CD14-positive monocyte (primary cell): ENCODE data around the gene BMP4. TPM values are rescaled to one million over a fixed set of nuclear protein-coding genes. Genes with fewer than 3 reads are reported as not detected.

Source experiments
- DNase-seq, 3 donors: peaks; one replicate each; pipeline ENCODE4 v3.0.0-alpha.2; 2011 to 2022
- H2AFZ ChIP-seq: 2 replicates; pipeline ENCODE4 v1.6.0; 2012; ENCODE audit warnings: mild to moderate bottlenecking, low read depth, low read length, inconsistent platforms; ENCODE audit not compliant: insufficient read depth, poor library complexity, severe bottlenecking
- H3K27ac ChIP-seq, 2 donors: 1 replicate in 1 of 2; 2 replicates in 1 of 2; pipeline ENCODE4 v1.5.1; 2012 to 2013; ENCODE audit warnings: low read length in 2 of 2, control low read depth in 1 of 2, inconsistent platforms in 1 of 2, low read depth in 1 of 2, mild to moderate bottlenecking in 1 of 2
- H3K27me3 ChIP-seq, 2 donors: one replicate each; pipeline versions ENCODE4 v1.6.0 to v1.6.1; 2011 to 2013; ENCODE audit warnings: low read length in 2 of 2; ENCODE audit not compliant: control insufficient read depth in 2 of 2, insufficient read depth in 2 of 2
- H3K36me3 ChIP-seq, 2 donors: replicated peaks in 1 of 2; 1 replicate in 1 of 2; 2 replicates in 1 of 2; pipeline versions ENCODE4 v1.5.1 to v1.6.1; 2012 to 2013; ENCODE audit warnings: low read length in 2 of 2, control low read depth in 1 of 2, inconsistent platforms in 1 of 2, mild to moderate bottlenecking in 1 of 2; ENCODE audit not compliant: insufficient read depth in 2 of 2, control insufficient read depth in 1 of 2
- H3K4me1 ChIP-seq, 2 donors: 1 replicate in 1 of 2; 2 replicates in 1 of 2; pipeline versions ENCODE4 v1.5.1 to v1.6.1; 2012 to 2013; ENCODE audit warnings: low read length in 2 of 2, control low read depth in 1 of 2, inconsistent platforms in 1 of 2, mild to moderate bottlenecking in 1 of 2, moderate library complexity in 1 of 2; ENCODE audit not compliant: insufficient read depth in 2 of 2, control insufficient read depth in 1 of 2
- H3K4me2 ChIP-seq: replicated peaks from 2 replicates; pipeline ENCODE3; 2012; ENCODE audit warnings: low read length, moderate library complexity, mild to moderate bottlenecking; ENCODE audit not compliant: poor library complexity, severe bottlenecking; ENCODE audit errors: extremely low read depth
- H3K4me3 ChIP-seq, 3 experiments: fragments of 200-600 bp in 1 of 3; sonication (generic) in 1 of 3; replicated peaks in 1 of 3; 1 replicate in 2 of 3; 2 replicates in 1 of 3; pipeline ENCODE4 v1.5.1; 2011 to 2013; ENCODE audit warnings: low read length in 3 of 3, mild to moderate bottlenecking in 3 of 3, control low read depth in 2 of 3, low read depth in 2 of 3, inconsistent platforms in 1 of 3, moderate library complexity in 1 of 3
- H3K79me2 ChIP-seq: 2 replicates; pipeline ENCODE4 v1.6.0; 2012; ENCODE audit warnings: mild to moderate bottlenecking, control low read depth, inconsistent platforms, low read length, moderate library complexity; ENCODE audit not compliant: insufficient read depth
- H3K9ac ChIP-seq: 2 replicates; pipeline ENCODE4 v1.6.0; 2017; ENCODE audit warnings: low read length, mild to moderate bottlenecking; ENCODE audit not compliant: insufficient read depth, poor library complexity, severe bottlenecking
- H3K9me3 ChIP-seq, 2 donors: replicated peaks in 1 of 2; 1 replicate in 1 of 2; 2 replicates in 1 of 2; pipeline versions ENCODE4 v1.5.1 to v1.6.1; 2012 to 2013; ENCODE audit warnings: low read length in 2 of 2, control low read depth in 1 of 2; ENCODE audit not compliant: control insufficient read depth in 1 of 2, insufficient read depth in 1 of 2
- H4K20me1 ChIP-seq: 2 replicates; pipeline ENCODE4 v1.6.0; 2012; ENCODE audit warnings: mild to moderate bottlenecking, low read length, control low read depth, moderate library complexity; ENCODE audit not compliant: insufficient read depth
- H3K27ac Mint-ChIP-seq, 7 donors: one replicate each; pipeline ENCODE4 v1.8.0; 2020; ENCODE audit warnings: mild to moderate bottlenecking in 7 of 7, mixed read lengths in 7 of 7, moderate library complexity in 6 of 7, inconsistent platforms in 2 of 7
- H3K27me3 Mint-ChIP-seq, 3 donors: one replicate each; pipeline ENCODE4 v1.8.0; 2021 to 2022; ENCODE audit warnings: low read depth in 3 of 3, mild to moderate bottlenecking in 3 of 3, mixed read lengths in 3 of 3, moderate library complexity in 3 of 3, inconsistent platforms in 1 of 3
- H3K36me3 Mint-ChIP-seq, 2 donors: one replicate each; pipeline ENCODE4 v1.8.0; 2020; ENCODE audit warnings: mixed read lengths in 2 of 2, inconsistent platforms in 1 of 2, mild to moderate bottlenecking in 1 of 2
- H3K4me1 Mint-ChIP-seq: one replicate; pipeline ENCODE4 v1.8.0; 2020; ENCODE audit warnings: mild to moderate bottlenecking, mixed read lengths
- H3K4me3 Mint-ChIP-seq, 2 donors: one replicate each; pipeline ENCODE4 v1.8.0; 2020; ENCODE audit warnings: mild to moderate bottlenecking in 2 of 2, mixed read lengths in 2 of 2, moderate library complexity in 1 of 2
- H3K9me3 Mint-ChIP-seq, 7 donors: one replicate each; pipeline ENCODE4 v1.8.0; 2020 to 2022; ENCODE audit warnings: mixed read lengths in 7 of 7, mild to moderate bottlenecking in 6 of 7, moderate library complexity in 6 of 7, inconsistent platforms in 2 of 7
- CTCF ChIP-seq: fragments of 200-600 bp; IDR thresholded peaks from one replicate; pipeline ENCODE4 v1.8.0; 2022; ENCODE audit warnings: antibody characterized with exemption, mild to moderate bottlenecking
- WGBS: methylation state at CpG from one replicate; pipeline ENCODE4 v1.1.5; 2013; ENCODE audit warnings: missing lambda C conversion rate; ENCODE audit not compliant: insufficient coverage; 5-methylcytosine and 5-hydroxymethylcytosine counted together
- intact Hi-C, 2 donors: fragments of 100-400 bp; cut with micrococcal nuclease; formaldehyde crosslinking; loops; one replicate each; pipeline versions ENCODE4 v1.15.0 to v1.15.1; 2023
- polyA plus RNA-seq, 3 donors: library from polyadenylated mRNA; depleted of rRNA in 1 of 3; unstranded in 2 of 3; stranded (reverse) in 1 of 3; fragments of 300-500 nt in 2 of 3; fragments of >200 nt in 1 of 3; fragmentation: Illumina TruSeq in 2 of 3; gene quantifications; 1 replicate in 2 of 3; 2 replicates in 1 of 3; pipeline ENCODE4 v1.2.3, GENCODE V29; 2012 to 2021
- small RNA-seq: library from RNA; depleted of rRNA; stranded (forward); fragments of <200 nt; gene quantifications from one replicate; pipeline ENCODE3, GENCODE V24; 2012; ENCODE audit warnings: low read depth; ENCODE audit not compliant: insufficient read length

Gene BMP4
- polyA plus RNA-seq, 3 donors, result 0.28 TPM; not detected in 2

DNA sequence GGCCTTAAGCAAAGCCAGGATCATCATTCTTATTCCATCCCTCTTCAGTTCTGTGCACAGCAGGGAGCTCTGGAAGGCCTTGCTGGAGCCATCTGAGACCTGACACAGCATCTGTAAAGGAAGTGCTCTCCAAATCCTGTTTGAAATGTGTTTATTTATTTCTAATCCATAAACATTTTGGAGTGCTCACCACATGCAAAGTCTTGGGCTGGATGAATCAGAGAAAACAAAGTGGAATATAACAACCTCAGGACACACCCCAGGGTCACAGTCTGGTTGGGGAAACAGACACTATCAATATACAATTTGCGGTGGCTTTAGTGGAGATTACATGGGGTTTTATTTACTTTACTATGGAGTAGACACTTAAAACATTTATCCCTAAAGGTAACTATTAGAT is 54.3 kb downstream of the BMP4 start:
- Histone ChIP-seq H3K4me1 (no peaks in the 10 kb centered on the region), H2AFZ (no peak overlapping the region), H3K9me3 (peaks cover 2 to 4% of the 10 kb centered on the region in 2 donors), H3K36me3 (no peaks in the 10 kb centered on the region), H3K79me2 (no peaks in the 10 kb centered on the region), H3K27ac (no peak overlapping the region), H3K9ac (no peak overlapping the region), H3K27me3 (no peaks in the 10 kb centered on the region), H3K4me2 (no peak overlapping the region), H4K20me1 (no peaks in the 10 kb centered on the region), H3K4me3 (no peak overlapping the region)
- no peak for DNase-seq
- WGBS, result no CpG with 5 or more reads among the region's 1 CpG
- Mint-ChIP-seq H3K4me1 (no peaks in the 10 kb centered on the region), H3K9me3 (peaks cover 0 to 6% (median 3%) of the 10 kb centered on the region in 7 donors), H3K4me3 (no peak overlapping the region), H3K27ac (no peak overlapping the region), H3K27me3 (peaks cover 0 to 1% (median 0%) of the 10 kb centered on the region in 3 donors), H3K36me3 (no peaks in the 10 kb centered on the region)
- no peak for TF ChIP-seq CTCF
- intact Hi-C loops, result no loop called here

DNA sequence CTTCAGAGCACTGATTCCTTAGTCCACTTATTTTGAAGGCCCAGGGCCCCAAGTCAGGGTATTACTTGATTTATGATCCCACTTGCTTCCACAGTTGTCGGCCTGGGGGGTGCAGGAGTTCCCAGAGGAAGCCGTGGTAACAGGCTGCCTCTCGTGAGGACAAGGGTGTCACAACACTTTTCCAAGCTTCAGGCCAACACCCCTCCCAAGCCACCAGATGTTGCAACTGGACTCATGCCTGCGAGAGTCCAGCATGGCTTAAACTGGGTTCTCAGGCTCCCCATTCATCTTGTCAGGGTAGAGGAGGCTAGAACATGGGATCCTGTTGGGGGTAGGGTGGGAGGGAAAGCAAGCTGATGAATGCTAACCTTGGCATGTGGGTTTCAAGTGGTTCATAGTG is 56.1 kb downstream of the BMP4 start:
- Histone ChIP-seq H4K20me1 (no peaks in the 10 kb centered on the region), H3K79me2 (no peaks in the 10 kb centered on the region), H3K9me3 (peaks cover 0 to 2% of the 10 kb centered on the region in 2 donors), H2AFZ (no peak overlapping the region), H3K4me1 (no peaks in the 10 kb centered on the region), H3K4me2 (no peak overlapping the region), H3K27ac (no peak overlapping the region), H3K4me3 (no peak overlapping the region), H3K36me3 (no peaks in the 10 kb centered on the region), H3K9ac (no peak overlapping the region), H3K27me3 (no peaks in the 10 kb centered on the region)
- Mint-ChIP-seq H3K4me1 (no peaks in the 10 kb centered on the region), H3K27me3 (peaks cover 0 to 1% (median 0%) of the 10 kb centered on the region in 3 donors), H3K27ac (no peak overlapping the region), H3K9me3 (peaks cover 0 to 6% (median 3%) of the 10 kb centered on the region in 7 donors), H3K36me3 (no peaks in the 10 kb centered on the region), H3K4me3 (no peak overlapping the region)
- DNase-seq, result no peak
- no peak for TF ChIP-seq CTCF
- WGBS, result no CpG with 5 or more reads among the region's 4 CpGs
- intact Hi-C loops, result no loop called here

Small RNAs within 50 kb of the gene (small RNA-seq; reads per million reads assigned to genes)
- gene MIR5580, result not detected
